HL-60 (cell line): Measurements from ENCODE around the gene ZACN.

ENCODE experiments used
- CTCF ChIP-seq: IDR thresholded peaks from one replicate; pipeline ENCODE4 v1.5.1; 2011; ENCODE audit warnings: low read length, control low read depth, inconsistent platforms; ENCODE audit not compliant: insufficient read depth
- GABPA ChIP-seq: IDR thresholded peaks from 2 replicates; pipeline ENCODE4 v1.6.1; 2012; ENCODE audit warnings: low read depth
- POLR2AphosphoS5 ChIP-seq: IDR thresholded peaks from 2 replicates; pipeline ENCODE4 v1.6.1; 2012; ENCODE audit warnings: low read depth
- SPI1 ChIP-seq: IDR thresholded peaks from 2 replicates; pipeline ENCODE4 v1.6.1; 2012; ENCODE audit warnings: low read depth, mild to moderate bottlenecking, borderline replicate concordance

GRCh38 chr17:76081295-76082210, 2.6 kb downstream of the ZACN start:
- TF ChIP-seq CTCF (no peak), POLR2AphosphoS5 (no peak), SPI1 (no peak), GABPA (no peak)
